ENCODE results near the gene ZNF362.

GRCh38 chr1:33310702-33311101, 54.4 kb downstream of the ZNF362 start:
- TF ChIP-seq EZH2phosphoT487 (IDR thresholded peaks at IDR 0.05; ENCODE audit: insufficient read depth, low read depth): no peak
- TF ChIP-seq EZH2 (IDR thresholded peaks at IDR 0.05; ENCODE audit: insufficient read depth, poor library complexity, severe bottlenecking): no peak
